Muscle of back (tissue), 11 donors: ENCODE measurements around the gene GCM1. TPM values are rescaled to one million over a fixed set of nuclear protein-coding genes. Genes with fewer than 3 reads are reported as not detected.

Experiments used
- DNase-seq, 3 donors: peaks; one replicate each; pipeline versions ENCODE4 v3.0.0 to v3.0.0-alpha.2; 2013
- polyA plus RNA-seq, 10 donors: library from polyadenylated mRNA; unstranded; fragments of 120-200 nt; gene quantifications; one replicate each; pipeline ENCODE4 v1.2.1, GENCODE V29; 2013; ENCODE audit not compliant: insufficient read length in 10 of 10

GCM1 gene
- polyA plus RNA-seq, 10 donors: 0.07 TPM; not detected in 9

GRCh38 chr6:53107091-53107490 is 41.5 kb downstream of the GCM1 start:
- peak in 1 of 3 donors; percentile 11 for DNase-seq

- DNase-seq: no peak
Observed at GRCh38 chr6:53104916-53105315, 43.7 kb downstream of the GCM1 start.

- peak in 1 of 3 donors; percentile 7 for DNase-seq
Observed at GRCh38 chr6:53103993-53104675, 44.5 kb downstream of the GCM1 start.

GRCh38 chr6:53101006-53101405 is 47.6 kb downstream of the GCM1 start:
- no peak for DNase-seq

GRCh38 chr6:53100561-53100960 is 48.1 kb downstream of the GCM1 start:
- DNase-seq: no peak

GRCh38 chr6:53095716-53096115 is 52.9 kb downstream of the GCM1 start:
- no peak for DNase-seq

- DNase-seq: no peak
Observed at GRCh38 chr6:53095270-53095669, 53.4 kb downstream of the GCM1 start.

- no peak for DNase-seq
Observed at GRCh38 chr6:53090576-53090975, 58.1 kb downstream of the GCM1 start.

- DNase-seq: no peak
Observed at GRCh38 chr6:53089948-53090347, 58.7 kb downstream of the GCM1 start.

GRCh38 chr6:53086302-53086701 is 62.3 kb downstream of the GCM1 start:
- no peak for DNase-seq

- DNase-seq: no peak
Observed at GRCh38 chr6:53080813-53081212, 67.8 kb downstream of the GCM1 start.

Other genes with a start within 250 kb of the GCM1 start
- gene GSTA3, start 239.1 kb downstream of the GCM1 start, polyA plus RNA-seq: not detected
- 10 to 100 TPM; 45.4 to 66.8 (median 55.4) TPM for gene GSTA4, start 153.6 kb downstream of the GCM1 start, polyA plus RNA-seq
- 10 to 100 TPM; 10.8 to 15.9 (median 12.9) TPM for gene CILK1, start 87.0 kb downstream of the GCM1 start, polyA plus RNA-seq
- 10 to 100 TPM; 62.2 to 88.6 (median 68.8) TPM for gene FBXO9, start 83.4 kb downstream of the GCM1 start, polyA plus RNA-seq
- gene ELOVL5, start 200.1 kb upstream of the GCM1 start, polyA plus RNA-seq: 10 to 100 TPM; 29.5 to 58.5 (median 38.2) TPM